ENCODE results near the gene TAF13. TPM values are rescaled to one million over a fixed set of nuclear protein-coding genes. Genes with fewer than 3 reads are reported as not detected.

TAF13 gene
- total and polyA plus RNA-seq, 9 of the 15 experiments (the other 6 are each of a cell fraction or from before 2014, with no cell fraction given), result 14.9 to 77.2 (median 38.7) TPM

- ChIA-PET POLR2A (interaction anchor here (0.6 to 4.5 kb wide), 12 partner anchors 8 to 143 kb away, joined by 3 to 90 read pairs (median 4); a partner anchor contains a TSS), CTCF (ENCODE audit: low intra/inter-chr PET ratio) (interaction anchor here (2.9 kb wide), 1 partner anchor 21 kb away, joined by 12 read pairs; a partner anchor contains a TSS)
- H2AFZ ChIP-seq (ENCODE audit: low read depth, low read length), result peak overlapping the region; percentile 99
- 0% methylated on average over 13 of the region's 13 CpGs for WGBS (ENCODE audit: insufficient coverage, low coverage, missing lambda C conversion rate)
- BruUV-seq (replicated peaks), result TSS peak; percentile 51
- H3K9ac ChIP-seq (ENCODE audit: insufficient read depth in 1 of 2, low read depth in 2 of 2, low read length in 2 of 2), result peak overlapping the region; percentile 90 to 93
- peaks cover 0 to 24% of the 10 kb centered on the region in 2 experiments; a peak in 4 of 5 replicates for H3K4me1 ChIP-seq (replicated peaks in 1 of 2; ENCODE audit: control insufficient read depth in 2 of 2, insufficient read depth in 2 of 2, low read length in 2 of 2)
- H3K9me3 ChIP-seq (replicated peaks; ENCODE audit: control insufficient read depth, insufficient read depth, low read depth, low read length), result no peaks in the 10 kb centered on the region
- H3K4me2 ChIP-seq (ENCODE audit: insufficient read depth, low read length), result peak overlapping the region; percentile 97
- ATAC-seq (peak; percentile 79), FAIRE-seq (peak; percentile 71), DNase-seq (ENCODE audit: extremely low read depth in 1 of 4, low spot score in 3 of 4) (peak in 3 of 4 experiments; percentile 16 to 81 (median 78))
- H3K4me3 ChIP-seq, result peak overlapping the region; percentile 85
- intact Hi-C loops (cut with micrococcal nuclease) (loop anchor here (1.0 kb wide), 1 partner anchor 9 kb away; no protein-coding TSS in a partner anchor), in situ Hi-C loops (cut with MboI) (no loop called here)
- no peaks in the 10 kb centered on the region for H3K9me1 ChIP-seq (ENCODE audit: control insufficient read depth, insufficient read depth, low read length)
- H3K27ac ChIP-seq (ENCODE audit: extremely low read depth, low read depth, low read length), result peak overlapping the region; percentile 95
- no peaks in the 10 kb centered on the region for H4K20me1 ChIP-seq (replicated peaks; ENCODE audit: control insufficient read depth, insufficient read depth, low read length)
- no peaks in the 10 kb centered on the region for H3K27me3 ChIP-seq (ENCODE audit: control insufficient read depth in 2 of 2, insufficient read depth in 2 of 2, low read length in 2 of 2)
- peaks cover 70% of the 10 kb centered on the region for H3K79me2 ChIP-seq (ENCODE audit: control insufficient read depth, insufficient read depth, low read length)
- peaks cover 39% of the 10 kb centered on the region for H3K36me3 ChIP-seq (ENCODE audit: control insufficient read depth, insufficient read depth, low read length)
- TF ChIP-seq, protein P1, sequence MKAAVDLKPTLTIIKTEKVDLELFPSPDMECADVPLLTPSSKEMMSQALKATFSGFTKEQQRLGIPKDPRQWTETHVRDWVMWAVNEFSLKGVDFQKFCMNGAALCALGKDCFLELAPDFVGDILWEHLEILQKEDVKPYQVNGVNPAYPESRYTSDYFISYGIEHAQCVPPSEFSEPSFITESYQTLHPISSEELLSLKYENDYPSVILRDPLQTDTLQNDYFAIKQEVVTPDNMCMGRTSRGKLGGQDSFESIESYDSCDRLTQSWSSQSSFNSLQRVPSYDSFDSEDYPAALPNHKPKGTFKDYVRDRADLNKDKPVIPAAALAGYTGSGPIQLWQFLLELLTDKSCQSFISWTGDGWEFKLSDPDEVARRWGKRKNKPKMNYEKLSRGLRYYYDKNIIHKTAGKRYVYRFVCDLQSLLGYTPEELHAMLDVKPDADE (conservative IDR thresholded peaks at IDR 0.05; ENCODE audit: control insufficient read depth, low read depth, low read length), result no peak
- TF ChIP-seq NFRKB (IDR thresholded peaks at IDR 0.05; ENCODE audit: low read depth) (0 out of 2 replicates have a peak, but pooled peaks have one; percentile 1), PHB2 (IDR thresholded peaks at IDR 0.05; ENCODE audit: low read depth) (0 out of 2 replicates have a peak, but pooled peaks have one; percentile 13), HCFC1 (IDR thresholded peaks at IDR 0.05; ENCODE audit: low read depth, low read length) (0 out of 2 replicates have a peak, but pooled peaks have one; percentile 6), BCL6 (CRISPR knock-in tag; IDR thresholded peaks at IDR 0.05) (no peak), ZNF280B (CRISPR knock-in tag; IDR thresholded peaks at IDR 0.05) (no peak), AFF4 (CRISPR knock-in tag; IDR thresholded peaks at IDR 0.05) (no peak), SP1 (CRISPR knock-in tag; IDR thresholded peaks at IDR 0.05) (peak; percentile 33; the same call in 1 of the 2 replicates), KAT7 (CRISPR knock-in tag; IDR thresholded peaks at IDR 0.05; ENCODE audit: borderline replicate concordance) (no peak), C11orf30 (IDR thresholded peaks at IDR 0.05; ENCODE audit: low read depth) (peak; percentile 47)
- TF ChIP-seq, protein P2, sequence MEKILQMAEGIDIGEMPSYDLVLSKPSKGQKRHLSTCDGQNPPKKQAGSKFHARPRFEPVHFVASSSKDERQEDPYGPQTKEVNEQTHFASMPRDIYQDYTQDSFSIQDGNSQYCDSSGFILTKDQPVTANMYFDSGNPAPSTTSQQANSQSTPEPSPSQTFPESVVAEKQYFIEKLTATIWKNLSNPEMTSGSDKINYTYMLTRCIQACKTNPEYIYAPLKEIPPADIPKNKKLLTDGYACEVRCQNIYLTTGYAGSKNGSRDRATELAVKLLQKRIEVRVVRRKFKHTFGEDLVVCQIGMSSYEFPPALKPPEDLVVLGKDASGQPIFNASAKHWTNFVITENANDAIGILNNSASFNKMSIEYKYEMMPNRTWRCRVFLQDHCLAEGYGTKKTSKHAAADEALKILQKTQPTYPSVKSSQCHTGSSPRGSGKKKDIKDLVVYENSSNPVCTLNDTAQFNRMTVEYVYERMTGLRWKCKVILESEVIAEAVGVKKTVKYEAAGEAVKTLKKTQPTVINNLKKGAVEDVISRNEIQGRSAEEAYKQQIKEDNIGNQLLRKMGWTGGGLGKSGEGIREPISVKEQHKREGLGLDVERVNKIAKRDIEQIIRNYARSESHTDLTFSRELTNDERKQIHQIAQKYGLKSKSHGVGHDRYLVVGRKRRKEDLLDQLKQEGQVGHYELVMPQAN (IDR thresholded peaks at IDR 0.05; ENCODE audit: borderline replicate concordance), result peak; percentile 41
These were observed 15.5 kb upstream of the TAF13 start for GRCh38 chr1:109091078-109091838.
